GM19025 (cell line): ENCODE results near the gene LST1.
"Not testable (repeated sequence)": the region's sequence is repeated elsewhere in the genome, so short reads cannot be mapped to it uniquely, and the experiment has no call there.

Source experiments
- ATAC-seq: cut with Tn5 transposase; IDR thresholded peaks from one replicate; pipeline ENCODE4 v1.9.1; 2021; ENCODE audit warnings: mild to moderate bottlenecking, low read depth, moderate library complexity; ENCODE audit not compliant: unreplicated experiment

Gene LST1

DNA sequence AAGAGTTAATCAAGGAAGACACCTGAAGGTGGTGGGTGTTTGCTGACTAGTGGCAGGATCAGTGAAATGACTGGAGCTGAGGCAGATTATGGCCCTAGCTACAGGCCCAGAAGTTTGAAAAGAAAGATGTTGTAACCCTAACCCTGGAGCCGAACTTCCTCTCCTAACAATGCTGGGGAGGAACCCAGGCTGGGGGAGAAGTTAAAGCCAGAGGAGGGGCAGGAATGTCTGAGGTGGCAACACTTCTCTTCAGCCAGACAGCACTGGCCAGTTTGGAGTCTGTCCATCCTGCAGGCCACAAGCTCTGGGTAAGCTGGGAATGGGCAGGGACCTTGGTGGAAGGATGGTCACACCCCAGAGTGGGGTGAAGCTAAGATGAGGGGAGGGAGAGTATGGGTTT lies at the start of gene LST1:
LST1 (plus strand) TSS at position 270 of the 400 bp plus-strand sequence. CDS start 1,023 bp downstream, outside the sequence.
- no peak for ATAC-seq

DNA sequence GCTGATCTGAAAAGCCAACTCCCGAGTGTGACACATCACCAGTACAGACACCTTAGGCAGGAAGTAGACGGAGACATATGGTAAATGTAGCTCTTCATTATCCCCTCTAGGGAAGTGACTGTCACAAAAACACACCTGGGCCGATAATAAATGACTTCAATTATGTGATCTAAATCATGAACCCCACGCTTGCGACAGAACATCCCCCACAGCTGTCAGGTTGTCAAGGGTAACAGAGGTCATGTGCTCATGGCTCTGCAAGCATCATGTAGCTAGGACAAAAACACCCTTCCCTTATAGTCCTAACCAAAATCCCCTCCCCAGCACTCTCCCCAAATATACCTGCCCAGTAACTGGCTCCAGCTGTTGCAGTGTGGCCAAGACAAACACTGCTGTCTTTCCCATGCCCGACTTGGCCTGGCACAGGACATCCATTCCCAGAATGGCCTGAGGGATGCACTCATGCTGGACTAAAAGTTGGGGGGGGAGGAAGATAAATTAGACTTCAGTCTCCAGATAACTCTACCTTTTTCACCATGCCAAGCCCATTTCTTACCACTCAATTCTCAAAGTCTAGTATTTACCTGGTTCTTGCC lies 47.2 kb upstream of the LST1 start:
- ATAC-seq: no peak

DNA sequence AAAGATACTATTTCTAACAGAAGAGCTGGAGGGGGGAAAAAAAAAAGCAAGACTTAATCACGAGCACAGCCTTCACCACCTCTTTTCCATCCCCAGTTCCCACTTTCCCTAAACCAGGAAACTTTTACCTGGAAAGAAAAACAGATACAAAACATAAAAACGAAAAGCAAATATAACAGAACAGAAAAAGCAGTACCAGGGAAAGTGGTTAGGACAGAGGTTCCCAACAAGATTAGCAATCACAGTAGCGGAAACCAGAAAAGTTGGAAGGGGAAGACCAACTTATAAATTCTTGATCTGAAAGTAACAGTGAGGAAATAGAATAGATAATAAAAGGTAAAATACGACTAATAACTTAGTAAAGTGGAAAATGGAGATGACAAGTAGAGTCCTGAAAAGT lies 45.4 kb upstream of the LST1 start:
- ATAC-seq: no peak

DNA sequence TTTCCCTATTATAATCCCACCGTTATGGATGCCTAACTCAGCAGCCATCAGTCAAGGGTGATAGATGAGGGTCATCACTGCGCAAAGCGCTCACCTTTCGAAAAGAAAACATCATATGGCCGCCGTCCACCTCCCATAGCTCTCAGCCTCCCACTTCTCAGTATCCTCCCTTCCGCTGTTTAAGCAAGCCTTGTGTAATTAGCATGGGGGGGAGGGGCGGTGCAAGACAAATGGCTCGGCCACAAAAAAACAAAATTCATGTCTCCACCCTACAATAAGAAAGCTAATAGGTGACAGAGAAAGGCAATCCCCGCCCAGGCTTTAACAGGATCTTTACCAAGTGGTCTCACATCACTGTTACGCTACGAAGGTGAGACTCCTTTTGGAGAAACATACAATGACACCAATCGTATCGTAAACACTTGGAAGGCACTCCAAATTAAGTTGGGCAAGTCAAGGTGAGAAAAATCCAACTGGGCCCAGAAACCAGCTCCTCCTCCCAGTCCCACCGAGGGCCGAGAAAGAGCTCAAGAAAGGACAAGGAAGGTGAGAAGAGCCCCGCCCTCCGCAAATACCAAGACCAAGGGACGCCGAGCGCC lies 44.9 kb upstream of the LST1 start:
- ATAC-seq: no peak

DNA sequence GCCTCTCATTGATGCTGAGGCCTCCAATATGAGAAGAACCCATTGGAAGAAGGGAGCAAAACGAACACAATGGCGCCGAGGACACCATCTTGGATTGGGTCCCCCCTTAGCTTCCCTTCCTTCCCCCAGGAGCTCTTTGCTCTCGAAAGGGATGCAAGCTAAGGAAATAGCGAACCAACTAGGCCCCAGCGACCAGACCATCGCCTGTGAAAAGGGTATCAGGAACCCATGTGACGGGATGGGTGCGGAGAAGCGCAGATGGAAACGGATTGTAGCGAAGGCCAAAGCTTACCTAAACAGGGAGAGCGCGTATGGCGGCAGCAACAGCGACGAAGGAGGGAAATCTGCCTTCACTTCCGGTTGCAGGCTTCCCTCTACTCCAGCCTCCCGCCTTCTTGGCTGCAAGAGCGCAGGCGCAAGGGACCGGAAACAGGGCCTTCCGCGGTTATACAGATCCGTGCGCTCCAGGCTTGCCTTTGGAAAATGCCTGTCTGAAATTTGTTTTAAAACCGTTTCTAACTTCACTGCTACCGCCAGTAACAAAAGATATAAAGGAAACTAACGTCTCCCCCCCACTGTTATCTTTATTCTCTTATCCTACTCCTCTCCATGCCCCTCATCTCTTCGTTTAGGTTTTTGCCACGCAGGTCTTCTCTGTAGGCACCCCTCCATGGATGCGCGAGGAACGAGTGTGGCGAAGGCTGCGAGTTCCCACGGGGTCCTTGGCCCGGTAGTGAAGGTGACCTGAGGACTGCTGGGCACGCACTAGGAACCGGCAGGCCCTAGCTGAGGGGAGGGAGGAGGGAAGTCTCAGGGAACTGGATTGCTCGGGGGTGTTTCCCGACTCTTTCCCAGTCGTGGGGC lies 44.2 kb upstream of the LST1 start, which contains the start of gene DDX39B:
DDX39B (minus strand) TSS at position 346 of the 864 bp plus-strand sequence. CDS start 1,471 bp downstream, outside the sequence.
- peak; percentile 65 for ATAC-seq

DNA sequence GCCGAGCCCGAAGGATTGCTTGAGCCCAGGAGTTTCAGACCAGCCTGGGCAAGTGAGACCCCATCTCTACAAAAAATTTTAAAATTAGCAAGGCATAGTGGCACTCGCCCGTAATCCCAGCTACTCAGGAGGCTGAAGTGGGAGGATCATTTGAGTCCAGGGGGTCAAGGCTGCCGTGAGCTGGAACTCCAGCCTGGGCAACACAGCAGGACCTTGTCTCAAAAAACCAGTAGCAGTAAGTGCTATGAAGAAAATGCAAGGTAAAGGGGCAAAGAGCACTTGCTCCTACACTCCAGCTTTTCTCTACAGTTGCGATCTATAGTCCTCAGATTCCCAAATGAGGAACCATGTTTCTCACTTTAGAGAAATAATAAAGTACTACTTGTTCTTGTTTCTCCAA lies 42.4 kb upstream of the LST1 start:
- no peak for ATAC-seq

DNA sequence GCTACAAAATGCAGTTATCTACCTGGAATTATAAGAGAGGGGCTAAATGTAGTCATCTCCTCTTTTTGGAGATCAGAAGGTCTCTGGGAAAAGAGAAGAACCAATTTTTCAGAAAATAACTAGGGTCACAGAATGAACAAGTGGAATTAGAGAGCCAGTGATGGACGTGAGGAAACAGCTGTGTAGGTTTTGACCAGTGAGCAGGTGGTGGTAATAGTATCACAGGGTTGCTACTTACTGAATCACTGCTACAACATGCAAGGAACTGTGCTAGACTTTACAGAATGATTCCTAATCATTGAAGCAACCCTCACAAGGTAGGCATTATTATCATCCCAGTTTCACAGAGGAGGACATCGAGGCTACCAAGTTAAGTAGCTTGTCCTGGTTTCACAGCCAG lies 41.4 kb upstream of the LST1 start:
- ATAC-seq: no peak

DNA sequence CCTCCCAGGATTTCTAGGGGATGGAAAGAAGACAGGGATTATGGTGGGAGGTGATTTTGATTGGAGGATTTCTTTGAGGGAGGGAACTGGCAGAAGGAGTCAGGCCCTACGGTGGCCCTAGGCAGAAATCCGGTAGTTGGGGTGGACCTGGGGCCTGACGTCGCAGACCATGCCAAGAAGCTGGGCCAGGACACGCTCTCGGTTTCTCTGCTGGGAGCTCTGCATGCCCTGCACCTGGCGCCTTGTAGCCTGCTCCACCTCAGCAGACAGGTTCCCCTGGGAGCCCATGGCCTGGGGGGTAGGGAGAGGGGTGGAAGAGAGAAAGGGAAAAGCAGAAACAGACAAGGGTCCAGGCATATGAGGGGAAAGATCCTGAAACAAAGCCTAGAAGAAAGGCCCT lies 40.8 kb upstream of the LST1 start:
- no peak for ATAC-seq

DNA sequence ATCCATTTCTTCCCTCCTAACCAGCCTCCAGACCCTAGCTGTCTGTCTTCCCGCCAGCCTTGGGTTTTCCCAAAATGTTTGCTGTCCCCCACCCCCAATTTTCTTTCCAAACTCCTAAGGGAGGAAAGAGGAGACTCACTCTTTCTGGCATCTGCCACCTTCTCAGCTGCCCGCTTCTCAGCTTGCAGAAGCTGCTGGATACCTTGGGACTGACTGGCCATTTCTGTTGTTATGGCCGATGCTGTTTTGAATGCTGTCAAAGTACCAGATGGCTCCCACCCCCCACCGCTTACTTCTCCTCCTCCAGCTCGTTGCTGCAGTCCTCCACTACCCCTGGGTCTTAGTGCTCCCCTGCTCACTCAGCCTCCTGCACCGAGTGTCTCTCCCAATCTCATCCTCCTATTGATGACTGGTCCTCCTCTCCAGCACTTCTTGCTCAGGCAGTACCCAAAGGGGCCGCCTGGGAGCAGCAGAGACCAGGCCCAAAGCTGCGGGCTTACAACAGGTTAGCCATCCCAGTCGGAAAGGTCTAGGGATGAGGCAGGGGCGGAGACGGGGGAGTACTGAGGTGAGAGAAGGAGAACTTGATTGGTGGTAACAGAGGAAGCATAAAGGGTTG lies 39.6 kb upstream of the LST1 start, which contains the start of gene ATP6V1G2:
ATP6V1G2 (minus strand) TSS at position 270 of the 619 bp plus-strand sequence; CDS start at position 221, 49 bp downstream.
- no peak for ATAC-seq

DNA sequence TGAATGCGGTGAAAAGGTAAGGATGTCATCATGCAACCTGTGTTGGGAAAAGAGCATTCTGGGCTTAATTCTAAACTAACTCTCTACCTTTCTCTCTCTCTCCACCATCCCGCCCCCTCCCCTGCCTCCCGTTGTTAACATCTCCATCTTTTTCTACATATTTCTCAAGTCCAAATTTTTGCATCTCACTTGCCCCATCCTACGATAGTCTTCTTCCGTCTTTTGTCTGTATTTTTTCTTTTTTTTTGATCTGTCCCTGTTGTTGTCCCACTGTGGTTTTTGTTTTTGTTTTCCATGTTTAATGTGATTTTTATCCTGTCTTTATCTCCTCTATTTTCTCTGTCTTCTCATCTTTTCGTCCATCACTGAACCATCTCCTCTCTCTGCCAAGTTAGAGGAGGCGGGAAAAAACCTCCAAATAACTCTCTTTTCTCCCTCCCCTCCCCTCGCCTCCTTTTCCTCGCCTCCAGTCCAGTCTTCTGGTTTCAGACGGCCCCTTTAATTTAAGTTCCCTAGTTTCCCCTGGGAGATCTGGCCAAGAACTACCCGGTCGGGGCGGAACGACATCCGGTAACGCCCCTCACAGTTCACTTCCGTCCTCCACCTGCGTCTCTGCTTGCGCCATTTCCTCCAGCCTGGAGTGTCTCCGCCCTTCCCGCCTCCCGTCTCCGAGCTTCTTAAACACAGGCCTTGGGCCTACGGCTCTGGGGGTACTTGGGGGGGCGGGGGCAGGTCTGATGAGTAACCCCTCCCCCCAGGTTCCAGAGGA lies 38.9 kb upstream of the LST1 start, which contains the start of gene NFKBIL1:
NFKBIL1 (plus strand) TSS at position 651 of the 769 bp plus-strand sequence; CDS start at position 738, 87 bp downstream.
- ATAC-seq: peak; percentile 72

DNA sequence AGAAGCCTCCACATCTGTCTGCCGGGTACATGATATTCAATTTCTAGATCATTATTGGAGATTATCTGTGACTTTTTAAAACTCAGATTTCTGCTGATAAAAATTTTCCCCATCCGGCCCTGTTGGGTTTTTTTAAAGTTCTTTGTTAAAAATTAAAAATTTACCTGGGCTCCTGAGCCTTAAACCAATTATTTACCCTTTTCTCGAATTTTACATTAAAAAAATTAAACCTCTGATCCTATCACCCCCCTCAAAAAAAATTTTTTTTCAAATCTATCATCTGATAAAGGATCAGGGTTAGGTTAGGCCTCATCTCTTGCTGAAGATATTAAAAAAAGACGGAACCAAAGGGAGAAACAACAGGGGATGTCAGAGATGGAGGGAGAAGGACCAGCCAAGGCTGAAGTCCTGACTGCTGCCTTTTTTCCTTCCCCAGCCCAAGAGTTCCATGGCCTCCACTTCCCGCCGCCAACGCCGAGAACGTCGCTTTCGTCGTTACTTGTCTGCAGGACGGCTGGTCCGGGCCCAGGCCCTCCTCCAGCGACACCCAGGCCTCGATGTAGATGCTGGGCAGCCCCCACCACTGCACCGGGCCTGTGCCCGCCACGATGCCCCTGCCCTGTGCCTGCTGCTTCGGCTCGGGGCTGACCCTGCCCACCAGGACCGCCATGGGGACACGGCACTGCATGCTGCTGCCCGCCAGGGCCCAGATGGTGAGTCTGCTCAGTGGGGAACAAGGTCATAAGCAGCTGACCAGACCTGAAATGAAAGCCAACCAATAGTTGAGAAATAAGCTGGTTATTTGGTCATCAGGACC lies 38.1 kb upstream of the LST1 start:
- no peak for ATAC-seq

DNA sequence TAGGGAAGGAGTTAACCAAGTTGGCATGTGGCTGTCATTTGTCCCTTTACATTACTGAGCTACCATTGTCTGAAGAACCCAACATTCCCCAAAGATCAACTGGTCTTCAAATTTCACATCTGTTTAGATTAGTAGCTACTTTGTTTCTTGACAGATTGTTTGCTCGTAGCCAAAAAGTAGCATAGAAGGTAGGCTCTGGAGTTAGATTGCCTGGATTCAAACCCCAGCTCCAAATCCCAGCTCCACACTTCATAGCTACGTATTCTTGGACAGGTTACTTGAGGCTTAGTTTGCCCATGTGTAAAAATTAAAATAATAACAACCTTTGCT lies 37.6 kb upstream of the LST1 start:
- ATAC-seq: no peak

DNA sequence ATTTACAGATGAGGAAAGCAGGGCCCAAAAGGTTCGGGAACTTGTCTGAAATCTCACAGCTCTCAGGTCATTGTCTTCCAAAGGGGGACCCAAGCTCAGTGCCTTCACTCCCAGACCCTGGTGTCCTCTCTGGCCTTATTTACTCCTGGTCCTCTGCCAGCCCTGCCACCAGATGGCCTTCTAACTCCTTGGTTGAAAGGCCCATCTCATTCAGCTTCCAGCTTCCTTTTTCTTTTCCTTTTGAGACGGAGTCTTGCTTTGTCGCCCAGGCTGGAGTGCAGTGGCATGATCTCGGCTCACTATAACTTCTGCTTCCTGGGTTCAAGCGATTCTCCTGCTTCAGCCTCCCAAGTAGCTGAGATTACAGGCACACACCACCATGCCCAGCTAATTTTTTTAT lies 34.7 kb upstream of the LST1 start:
- not testable (repeated sequence) for ATAC-seq

DNA sequence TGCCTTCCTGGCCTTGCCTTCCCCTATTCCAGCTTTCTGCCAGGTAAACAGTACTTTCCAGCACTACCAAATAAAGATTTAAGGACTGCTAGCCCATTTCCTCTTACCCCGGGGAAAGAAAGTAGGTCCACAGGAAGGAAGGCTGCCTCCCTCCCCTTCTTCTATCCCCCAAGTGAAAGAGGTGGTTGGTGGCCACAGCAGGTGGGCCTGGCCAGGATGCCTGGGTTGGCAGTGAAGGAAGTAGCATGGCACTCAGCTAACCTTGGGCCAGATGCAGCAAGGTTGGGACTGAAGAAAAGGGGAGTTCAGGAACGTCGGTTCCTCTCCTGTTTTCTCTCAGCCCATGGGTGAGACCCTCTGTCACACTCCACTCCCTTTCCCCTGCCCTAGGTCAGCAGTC lies 29.8 kb upstream of the LST1 start:
- no peak for ATAC-seq

DNA sequence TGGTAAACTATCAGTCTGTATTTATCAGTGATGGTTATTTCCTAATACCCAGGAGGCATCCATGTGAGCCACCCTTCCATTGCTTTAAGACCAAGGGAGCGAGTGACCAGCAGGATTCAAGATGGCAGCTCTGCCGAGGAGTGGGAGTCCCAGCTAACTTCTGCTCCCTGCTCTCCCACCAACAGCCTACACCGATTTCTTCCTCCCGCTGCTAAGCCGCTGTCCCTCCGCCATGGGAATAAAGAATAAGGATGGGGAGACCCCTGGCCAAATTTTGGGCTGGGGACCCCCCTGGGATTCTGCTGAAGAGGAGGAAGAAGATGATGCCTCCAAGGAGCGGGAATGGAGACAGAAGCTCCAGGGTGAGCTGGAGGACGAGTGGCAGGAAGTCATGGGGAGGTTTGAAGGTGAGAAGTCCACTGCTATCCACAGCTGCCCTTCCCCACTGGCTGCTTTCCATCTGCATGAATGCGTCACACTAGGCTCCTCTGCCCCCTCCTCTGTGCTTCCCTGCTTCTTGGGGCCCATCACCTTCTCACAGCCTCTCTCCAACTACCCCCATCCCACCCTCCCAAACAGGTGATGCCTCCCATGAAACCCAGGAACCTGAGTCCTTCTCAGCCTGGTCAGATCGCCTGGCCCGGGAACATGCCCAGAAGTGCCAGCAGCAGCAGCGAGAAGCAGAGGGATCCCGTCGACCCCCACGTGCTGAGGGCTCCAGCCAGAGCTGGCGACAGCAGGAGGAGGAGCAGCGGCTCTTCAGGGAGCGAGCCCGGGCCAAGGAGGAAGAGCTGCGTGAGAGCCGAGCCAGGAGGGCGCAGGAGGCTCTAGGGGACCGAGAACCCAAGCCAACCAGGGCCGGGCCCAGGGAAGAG lies 28.4 kb upstream of the LST1 start:
- no peak for ATAC-seq

DNA sequence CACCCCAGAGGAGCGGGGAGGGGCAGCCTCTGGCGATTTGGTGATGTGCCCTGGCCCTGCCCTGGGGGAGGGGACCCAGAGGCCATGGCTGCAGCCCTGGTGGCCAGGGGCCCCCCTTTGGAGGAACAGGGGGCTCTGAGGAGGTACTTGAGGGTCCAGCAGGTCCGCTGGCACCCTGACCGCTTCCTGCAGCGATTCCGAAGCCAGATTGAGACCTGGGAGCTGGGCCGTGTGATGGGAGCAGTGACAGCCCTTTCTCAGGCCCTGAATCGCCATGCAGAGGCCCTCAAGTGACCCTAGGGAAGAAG lies 27.8 kb upstream of the LST1 start:
- ATAC-seq: no peak

DNA sequence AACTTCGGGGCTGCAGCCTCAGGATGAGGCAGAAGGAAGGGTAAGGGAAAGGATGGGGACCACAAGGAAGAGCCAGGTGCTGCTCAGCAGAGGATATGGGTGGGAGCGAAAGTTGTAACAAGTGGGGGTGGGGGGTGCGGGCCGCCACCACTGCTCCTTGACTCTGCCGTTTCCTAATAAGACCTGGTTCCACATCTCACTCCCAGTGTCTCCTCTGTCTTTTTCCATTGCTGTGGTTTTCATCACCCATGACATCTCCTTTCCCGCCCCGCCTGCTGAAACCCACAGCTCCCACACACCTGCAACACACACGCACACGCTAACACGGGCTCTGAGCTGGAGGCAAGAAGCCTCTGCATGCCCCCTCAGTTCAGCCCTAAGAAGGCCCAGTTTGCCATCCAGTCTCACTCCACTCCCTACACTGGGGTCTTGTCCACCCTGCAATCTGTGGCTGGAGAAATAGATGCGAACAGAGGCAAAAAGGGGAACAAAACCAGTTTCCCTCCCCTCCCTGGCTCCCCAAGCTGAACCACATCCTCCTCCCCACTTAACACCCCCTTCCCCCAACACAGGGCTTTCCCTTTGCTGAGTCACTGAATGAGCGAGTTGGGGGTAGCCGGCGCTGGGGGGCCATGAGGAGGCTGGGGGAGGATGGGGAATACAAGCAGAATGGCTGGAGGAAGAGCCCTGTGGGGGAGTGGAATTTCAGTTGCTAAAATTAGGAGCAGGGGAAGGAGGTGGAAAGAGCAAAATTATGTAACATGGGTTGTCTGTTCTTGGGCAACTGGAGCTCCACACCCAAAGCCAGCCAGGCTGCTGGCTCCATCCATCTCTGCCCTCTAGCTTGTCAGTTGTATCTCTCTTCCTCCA lies 27.2 kb upstream of the LST1 start:
- ATAC-seq: no peak

DNA sequence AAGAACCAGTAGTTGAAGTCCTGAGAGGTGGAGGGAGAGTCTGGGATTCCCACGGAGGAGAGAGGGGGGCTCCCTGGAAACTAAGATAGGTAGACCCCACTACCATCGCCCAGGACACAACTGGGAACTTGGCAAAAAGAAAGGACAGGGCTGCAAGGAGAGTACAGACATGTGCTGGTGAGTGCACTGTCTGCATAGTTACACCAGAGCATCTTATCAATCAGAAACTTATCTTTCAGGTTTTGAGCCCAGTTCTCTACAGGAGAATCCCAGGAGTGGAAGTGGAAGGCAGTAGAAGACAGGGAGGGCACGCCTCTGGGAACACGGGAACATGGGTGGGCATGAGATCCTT lies 26.5 kb upstream of the LST1 start:
- ATAC-seq: no peak
